ENCODE data around the gene TFPT.
"Not testable (repeated sequence)": the region's sequence is repeated elsewhere in the genome, so short reads cannot be mapped to it uniquely, and the experiment has no call there.

Gene TFPT

DNA sequence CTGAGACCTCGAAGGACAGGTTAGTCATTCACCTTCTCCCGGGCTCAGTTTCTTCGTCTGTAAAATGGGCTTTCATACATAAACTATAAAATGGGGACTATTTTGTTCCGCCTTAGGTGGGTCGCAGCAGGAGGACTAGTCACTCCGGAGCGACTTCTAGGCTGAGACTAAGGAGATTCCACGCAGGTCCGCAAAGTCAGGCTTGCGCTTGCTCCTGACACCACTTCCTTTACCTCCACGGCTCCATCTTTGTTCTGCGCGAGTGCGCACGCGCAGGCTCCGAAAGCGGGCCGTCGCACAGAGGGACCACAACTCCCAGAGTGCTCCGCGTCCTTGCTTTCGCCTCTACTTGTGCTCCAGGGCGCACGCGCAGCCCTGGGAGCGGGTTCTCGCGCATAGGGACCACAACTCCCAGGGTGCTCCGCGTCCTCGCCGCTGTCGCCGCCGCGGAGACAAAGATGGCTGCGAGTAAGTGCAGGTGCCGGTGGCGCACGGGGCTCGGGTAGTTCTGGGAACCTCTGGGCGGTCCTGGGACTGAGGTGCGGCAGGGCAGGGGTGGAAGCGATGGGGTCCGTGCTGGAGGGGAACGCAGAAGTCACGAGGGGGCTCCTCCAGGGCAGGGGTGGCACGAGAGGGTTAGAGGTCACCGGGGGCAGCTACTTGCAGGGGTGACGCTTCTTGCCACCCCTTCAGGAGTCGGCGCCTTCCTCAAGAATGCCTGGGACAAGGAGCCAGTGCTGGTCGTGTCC is 12.9 kb downstream of the TFPT start, which contains the start of gene NDUFA3:
Gene NDUFA3, plus strand, starts transcription at position 435 of the 749 bp plus-strand sequence. Its CDS starts 24 bp downstream, at position 459.
- TF ChIP-seq, protein P1, sequence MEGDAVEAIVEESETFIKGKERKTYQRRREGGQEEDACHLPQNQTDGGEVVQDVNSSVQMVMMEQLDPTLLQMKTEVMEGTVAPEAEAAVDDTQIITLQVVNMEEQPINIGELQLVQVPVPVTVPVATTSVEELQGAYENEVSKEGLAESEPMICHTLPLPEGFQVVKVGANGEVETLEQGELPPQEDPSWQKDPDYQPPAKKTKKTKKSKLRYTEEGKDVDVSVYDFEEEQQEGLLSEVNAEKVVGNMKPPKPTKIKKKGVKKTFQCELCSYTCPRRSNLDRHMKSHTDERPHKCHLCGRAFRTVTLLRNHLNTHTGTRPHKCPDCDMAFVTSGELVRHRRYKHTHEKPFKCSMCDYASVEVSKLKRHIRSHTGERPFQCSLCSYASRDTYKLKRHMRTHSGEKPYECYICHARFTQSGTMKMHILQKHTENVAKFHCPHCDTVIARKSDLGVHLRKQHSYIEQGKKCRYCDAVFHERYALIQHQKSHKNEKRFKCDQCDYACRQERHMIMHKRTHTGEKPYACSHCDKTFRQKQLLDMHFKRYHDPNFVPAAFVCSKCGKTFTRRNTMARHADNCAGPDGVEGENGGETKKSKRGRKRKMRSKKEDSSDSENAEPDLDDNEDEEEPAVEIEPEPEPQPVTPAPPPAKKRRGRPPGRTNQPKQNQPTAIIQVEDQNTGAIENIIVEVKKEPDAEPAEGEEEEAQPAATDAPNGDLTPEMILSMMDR (IDR thresholded peaks at IDR 0.05; ENCODE audit: low read depth, low read length): no peak
- DNase-seq (ENCODE audit: extremely low read depth, low read depth): peak; percentile 96

- DNase-seq (ENCODE audit: extremely low read depth, low read depth): no peak
- TF ChIP-seq, protein P1 (IDR thresholded peaks at IDR 0.05; ENCODE audit: low read depth, low read length): no peak
These were observed 14.9 kb downstream of the TFPT start, which contains the start of gene OSCAR for GRCh38 chr19:54100561-54100960. TSS of gene OSCAR (minus strand) at chr19:54100803. CDS start at chr19:54100792, 11 bp downstream.

DNA sequence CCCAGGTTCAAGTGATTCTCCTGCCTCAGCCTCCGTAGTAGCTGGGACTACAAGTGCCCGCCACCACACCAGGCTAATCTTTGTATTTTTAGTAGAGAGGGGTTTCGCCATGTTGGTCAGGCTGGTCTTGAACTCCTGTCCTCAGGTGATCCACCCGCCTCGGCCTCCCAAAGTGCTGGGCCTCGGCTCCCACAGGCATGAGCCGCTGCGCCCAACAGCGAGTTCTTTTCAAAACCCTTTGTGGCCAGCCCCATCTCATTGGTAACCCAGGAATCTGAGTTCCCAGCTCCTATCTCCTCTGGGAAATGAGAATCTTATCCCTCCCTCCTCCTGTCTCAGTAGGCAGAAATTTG is 15.6 kb downstream of the TFPT start:
- DNase-seq (ENCODE audit: extremely low read depth, low read depth): not testable (repeated sequence)

DNA sequence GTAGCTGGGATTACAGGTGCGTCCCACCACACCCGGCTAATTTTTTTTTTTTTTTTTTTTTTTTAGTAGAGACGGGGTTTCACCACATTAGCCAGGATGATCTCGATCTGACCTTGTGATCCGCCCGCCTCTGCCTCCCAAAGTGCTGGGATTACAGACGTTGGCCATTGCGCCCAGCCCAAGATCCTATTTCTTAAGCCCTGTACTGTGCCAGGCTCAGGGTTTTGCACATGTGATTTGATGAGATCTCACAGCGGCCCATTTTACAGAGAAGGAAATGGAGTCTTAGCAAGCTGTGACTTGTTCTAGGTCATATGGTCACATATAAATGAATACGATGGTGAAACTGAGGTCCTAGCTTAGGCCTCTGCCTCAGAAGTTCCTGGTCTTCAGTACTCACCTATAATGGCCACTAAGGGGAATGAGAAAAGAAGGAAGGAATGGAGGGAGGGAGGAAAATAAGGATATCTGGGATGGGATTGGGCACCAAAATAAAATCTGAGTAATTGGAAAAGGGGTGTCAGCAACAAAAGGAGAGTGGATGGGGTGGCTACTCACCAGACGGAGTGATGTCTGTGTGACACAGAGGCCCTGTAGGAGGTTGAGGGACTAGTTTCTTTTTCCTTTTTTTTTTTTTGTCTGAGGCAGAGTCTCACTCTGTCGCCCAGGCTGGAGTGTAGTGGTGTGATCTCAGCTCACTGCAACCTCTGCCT is 16.1 kb downstream of the TFPT start:
- DNase-seq (ENCODE audit: extremely low read depth, low read depth): no peak
- TF ChIP-seq, protein P1 (IDR thresholded peaks at IDR 0.05; ENCODE audit: low read depth, low read length): no peak

- TF ChIP-seq, protein P1 (IDR thresholded peaks at IDR 0.05; ENCODE audit: low read depth, low read length): peak; percentile 54
- peak; percentile 25 for DNase-seq (ENCODE audit: extremely low read depth, low read depth)
These were observed 18.8 kb downstream of the TFPT start for GRCh38 chr19:54096617-54097106.

- not testable (repeated sequence) for DNase-seq (ENCODE audit: extremely low read depth, low read depth)
These were observed 19.4 kb downstream of the TFPT start for GRCh38 chr19:54095859-54096616.

DNA sequence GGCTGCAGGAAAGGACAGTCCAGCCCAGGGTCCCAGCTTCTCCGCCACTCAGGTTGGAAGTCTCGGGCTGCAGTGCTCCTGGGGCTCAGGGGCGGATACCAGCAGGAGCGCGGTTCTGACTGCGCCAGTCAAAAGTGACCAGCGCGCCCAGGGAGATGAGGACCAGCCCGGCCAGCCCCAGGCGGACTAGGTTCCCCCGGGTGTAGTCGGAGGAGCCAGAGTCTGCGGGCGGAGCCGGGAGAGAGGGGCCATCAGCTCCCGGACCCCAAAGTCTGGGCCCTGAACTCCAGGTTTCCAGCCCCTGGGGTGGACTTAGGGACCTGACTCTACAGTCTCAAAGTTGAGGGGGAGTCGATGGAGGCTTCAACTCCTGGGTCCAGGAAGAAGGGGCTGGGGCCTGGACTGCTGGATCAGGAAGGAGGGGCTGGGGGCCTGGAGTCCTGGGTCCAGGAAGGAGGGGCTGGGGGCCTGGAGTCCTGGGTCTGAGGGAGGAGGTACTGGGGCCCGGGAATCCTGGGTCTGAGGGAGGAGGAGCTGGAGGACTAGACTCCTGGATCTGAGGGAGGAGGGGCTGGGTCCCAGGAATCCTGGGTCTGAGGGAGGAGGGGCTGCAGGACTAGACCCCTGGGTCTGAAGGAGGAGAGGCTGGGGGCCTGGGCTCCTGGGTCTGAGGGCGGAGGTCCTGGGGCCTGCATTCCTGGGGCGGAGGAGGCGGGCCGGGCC is 20.2 kb downstream of the TFPT start:
- TF ChIP-seq, protein P1 (IDR thresholded peaks at IDR 0.05; ENCODE audit: low read depth, low read length): no peak
- no peak for DNase-seq (ENCODE audit: extremely low read depth, low read depth)
